ENCODE results near the gene DGKB. TPM values are rescaled to one million over a fixed set of nuclear protein-coding genes. Genes with fewer than 3 reads are reported as not detected.

DGKB gene
- total RNA-seq, 1 experiment from 2014 or later = not detected

DNA sequence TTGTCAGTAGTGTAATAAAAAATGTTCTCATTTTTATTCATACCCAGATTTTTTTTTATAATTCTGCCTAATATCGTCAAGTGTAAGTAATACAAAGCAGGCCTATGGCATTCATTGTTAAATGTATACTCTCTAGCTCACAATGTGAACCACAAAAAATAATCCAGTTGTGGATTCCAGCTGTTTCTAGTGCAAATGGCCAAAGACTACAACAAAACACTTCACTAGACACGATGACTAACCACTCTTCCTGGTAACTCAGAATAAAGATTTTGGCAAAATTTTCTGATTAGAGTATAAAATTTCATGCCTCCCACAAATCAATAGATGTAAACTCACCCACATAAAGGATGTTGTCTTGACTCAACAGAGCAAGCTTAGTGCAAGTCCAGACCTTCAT is 396.6 kb downstream of the DGKB start:
- no TSS peak for BruUV-seq (replicated peaks)
- Histone ChIP-seq H3K27ac (ENCODE audit: low read length) (no peak overlapping the region), H3K4me3 (ENCODE audit: low read depth in 2 of 2, low read length in 2 of 2) (no peak overlapping the region), H3K4me1 (ENCODE audit: control insufficient read depth, insufficient read depth, low read length) (no peaks in the 10 kb centered on the region), H3K9me3 (ENCODE audit: control insufficient read depth, insufficient read depth, low read depth, low read length) (peaks cover 6% of the 10 kb centered on the region; the same call in 1 of the 2 replicates), H3K36me3 (ENCODE audit: control insufficient read depth, insufficient read depth, low read length) (no peaks in the 10 kb centered on the region), H3K27me3 (ENCODE audit: control insufficient read depth, insufficient read depth, low read length) (no peaks in the 10 kb centered on the region)
- ChIA-PET POLR2A (no interaction called here), CTCF (no interaction called here)
- TF ChIP-seq SIN3A (IDR thresholded peaks at IDR 0.05; ENCODE audit: borderline replicate concordance, insufficient read depth, low read depth, low read length) = no peak
- TF ChIP-seq, protein P1, sequence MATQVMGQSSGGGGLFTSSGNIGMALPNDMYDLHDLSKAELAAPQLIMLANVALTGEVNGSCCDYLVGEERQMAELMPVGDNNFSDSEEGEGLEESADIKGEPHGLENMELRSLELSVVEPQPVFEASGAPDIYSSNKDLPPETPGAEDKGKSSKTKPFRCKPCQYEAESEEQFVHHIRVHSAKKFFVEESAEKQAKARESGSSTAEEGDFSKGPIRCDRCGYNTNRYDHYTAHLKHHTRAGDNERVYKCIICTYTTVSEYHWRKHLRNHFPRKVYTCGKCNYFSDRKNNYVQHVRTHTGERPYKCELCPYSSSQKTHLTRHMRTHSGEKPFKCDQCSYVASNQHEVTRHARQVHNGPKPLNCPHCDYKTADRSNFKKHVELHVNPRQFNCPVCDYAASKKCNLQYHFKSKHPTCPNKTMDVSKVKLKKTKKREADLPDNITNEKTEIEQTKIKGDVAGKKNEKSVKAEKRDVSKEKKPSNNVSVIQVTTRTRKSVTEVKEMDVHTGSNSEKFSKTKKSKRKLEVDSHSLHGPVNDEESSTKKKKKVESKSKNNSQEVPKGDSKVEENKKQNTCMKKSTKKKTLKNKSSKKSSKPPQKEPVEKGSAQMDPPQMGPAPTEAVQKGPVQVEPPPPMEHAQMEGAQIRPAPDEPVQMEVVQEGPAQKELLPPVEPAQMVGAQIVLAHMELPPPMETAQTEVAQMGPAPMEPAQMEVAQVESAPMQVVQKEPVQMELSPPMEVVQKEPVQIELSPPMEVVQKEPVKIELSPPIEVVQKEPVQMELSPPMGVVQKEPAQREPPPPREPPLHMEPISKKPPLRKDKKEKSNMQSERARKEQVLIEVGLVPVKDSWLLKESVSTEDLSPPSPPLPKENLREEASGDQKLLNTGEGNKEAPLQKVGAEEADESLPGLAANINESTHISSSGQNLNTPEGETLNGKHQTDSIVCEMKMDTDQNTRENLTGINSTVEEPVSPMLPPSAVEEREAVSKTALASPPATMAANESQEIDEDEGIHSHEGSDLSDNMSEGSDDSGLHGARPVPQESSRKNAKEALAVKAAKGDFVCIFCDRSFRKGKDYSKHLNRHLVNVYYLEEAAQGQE (IDR thresholded peaks at IDR 0.05; ENCODE audit: insufficient read depth in 1 of 2, low read depth in 2 of 2, low read length in 1 of 2) = no peak
- no peak for TF ChIP-seq POLR2AphosphoS5 (IDR thresholded peaks at IDR 0.05; ENCODE audit: low read depth, low read length)
- TF ChIP-seq, protein P2, sequence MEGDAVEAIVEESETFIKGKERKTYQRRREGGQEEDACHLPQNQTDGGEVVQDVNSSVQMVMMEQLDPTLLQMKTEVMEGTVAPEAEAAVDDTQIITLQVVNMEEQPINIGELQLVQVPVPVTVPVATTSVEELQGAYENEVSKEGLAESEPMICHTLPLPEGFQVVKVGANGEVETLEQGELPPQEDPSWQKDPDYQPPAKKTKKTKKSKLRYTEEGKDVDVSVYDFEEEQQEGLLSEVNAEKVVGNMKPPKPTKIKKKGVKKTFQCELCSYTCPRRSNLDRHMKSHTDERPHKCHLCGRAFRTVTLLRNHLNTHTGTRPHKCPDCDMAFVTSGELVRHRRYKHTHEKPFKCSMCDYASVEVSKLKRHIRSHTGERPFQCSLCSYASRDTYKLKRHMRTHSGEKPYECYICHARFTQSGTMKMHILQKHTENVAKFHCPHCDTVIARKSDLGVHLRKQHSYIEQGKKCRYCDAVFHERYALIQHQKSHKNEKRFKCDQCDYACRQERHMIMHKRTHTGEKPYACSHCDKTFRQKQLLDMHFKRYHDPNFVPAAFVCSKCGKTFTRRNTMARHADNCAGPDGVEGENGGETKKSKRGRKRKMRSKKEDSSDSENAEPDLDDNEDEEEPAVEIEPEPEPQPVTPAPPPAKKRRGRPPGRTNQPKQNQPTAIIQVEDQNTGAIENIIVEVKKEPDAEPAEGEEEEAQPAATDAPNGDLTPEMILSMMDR (IDR thresholded peaks at IDR 0.05) = no peak
- TF ChIP-seq TCF7L2 (IDR thresholded peaks at IDR 0.05; ENCODE audit: low read depth, low read length) = no peak
- DNase-seq (ENCODE audit: low read depth, low spot score) (no peak), ATAC-seq (no peak)
- in situ Hi-C loops (cut with HindIII; ENCODE audit: low pct_unique_long_range_greater_than_20kb, low sequenced_read_pairs) = no loop called here
- intact Hi-C loops (cut with micrococcal nuclease; ENCODE audit: unreplicated experiment) = no loop called here

DNA sequence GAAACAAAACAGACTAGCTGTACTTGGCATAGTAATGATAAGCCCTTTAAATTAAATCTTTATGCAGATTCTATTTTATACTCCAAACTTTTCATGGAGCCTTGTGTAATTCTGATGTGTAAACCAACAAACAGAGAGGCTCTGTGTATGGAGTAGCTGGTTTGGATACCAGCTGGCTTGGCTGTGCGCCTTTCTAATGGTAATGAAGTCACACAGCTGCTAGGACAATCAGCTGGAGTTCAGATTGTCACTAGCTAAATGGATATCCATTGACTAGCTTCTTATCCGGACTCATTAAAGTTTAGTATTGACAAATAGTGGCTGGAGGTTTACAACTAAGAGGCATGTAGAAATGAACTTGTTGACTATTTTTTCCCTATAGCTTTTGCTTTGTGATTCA is 398.4 kb downstream of the DGKB start:
- H3K4me3 ChIP-seq (ENCODE audit: low read depth in 2 of 2, low read length in 2 of 2) = no peak overlapping the region
- no peak overlapping the region for H3K27ac ChIP-seq (ENCODE audit: low read length)
- no TSS peak for BruUV-seq (replicated peaks)
- H3K27me3 ChIP-seq (ENCODE audit: control insufficient read depth, insufficient read depth, low read length) = no peaks in the 10 kb centered on the region
- peaks cover 3% of the 10 kb centered on the region; the same call in 1 of the 2 replicates for H3K9me3 ChIP-seq (ENCODE audit: control insufficient read depth, insufficient read depth, low read depth, low read length)
- ChIA-PET POLR2A (no interaction called here), CTCF (no interaction called here)
- in situ Hi-C loops (cut with HindIII; ENCODE audit: low pct_unique_long_range_greater_than_20kb, low sequenced_read_pairs) (no loop called here), intact Hi-C loops (cut with micrococcal nuclease; ENCODE audit: unreplicated experiment) (no loop called here)
- ATAC-seq = no peak
- no peak for DNase-seq (ENCODE audit: low read depth, low spot score)
- H3K4me1 ChIP-seq (ENCODE audit: control insufficient read depth, insufficient read depth, low read length) = no peaks in the 10 kb centered on the region
- no peaks in the 10 kb centered on the region for H3K36me3 ChIP-seq (ENCODE audit: control insufficient read depth, insufficient read depth, low read length)
- TF ChIP-seq SIN3A (IDR thresholded peaks at IDR 0.05; ENCODE audit: borderline replicate concordance, insufficient read depth, low read depth, low read length) (no peak), TCF7L2 (IDR thresholded peaks at IDR 0.05; ENCODE audit: low read depth, low read length) (no peak), POLR2AphosphoS5 (IDR thresholded peaks at IDR 0.05; ENCODE audit: low read depth, low read length) (no peak)
- TF ChIP-seq, protein P1 (IDR thresholded peaks at IDR 0.05; ENCODE audit: insufficient read depth in 1 of 2, low read depth in 2 of 2, low read length in 1 of 2) = no peak
- TF ChIP-seq, protein P2 (IDR thresholded peaks at IDR 0.05) = no peak
